T-cell (primary cell): ENCODE measurements around the gene RXFP3. TPM values are rescaled to one million over a fixed set of nuclear protein-coding genes. Genes with fewer than 3 reads are reported as not detected.
"Not testable (repeated sequence)": the region's sequence is repeated elsewhere in the genome, so short reads cannot be mapped to it uniquely, and the experiment has no call there.

Experiments used
- ATAC-seq, 4 experiments: fragments of 200-7000 bp in 3 of 4; fragments of 150-1000 bp in 1 of 4; cut with Tn5 transposase; replicated peaks in 1 of 4; 1 replicate in 3 of 4; 2 replicates in 1 of 4; pipeline ENCODE4 v1.10.0; 2021; ENCODE audit warnings: moderate library complexity in 3 of 4, mild to moderate bottlenecking in 2 of 4, moderate number of reproducible peaks in 1 of 4
- CTCF ChIA-PET, 2 donors: fragments of 300-600 bp; sonication (Branson Sonifier 250); formaldehyde crosslinking; loops; one replicate each; lab custom pipeline; 2022; ENCODE audit warnings: antibody characterized with exemption in 2 of 2; lab: Charles Lee
- POLR2A ChIA-PET, 2 donors: fragments of 300-600 bp; sonication (Branson Sonifier 250); formaldehyde crosslinking; loops; one replicate each; lab custom pipeline; 2022; ENCODE audit warnings: antibody characterized with exemption in 2 of 2; lab: Charles Lee
- DNase-seq, 35 experiments: peaks; one replicate each; pipeline versions ENCODE4 v3.0.0 to v3.0.0-alpha.2; 2013 to 2023
- H3K27ac ChIP-seq: one replicate; pipeline ENCODE4 v1.5.1; 2013; ENCODE audit warnings: low read length
- H3K27me3 ChIP-seq, 2 experiments: replicated peaks in 1 of 2; 1 replicate in 1 of 2; 2 replicates in 1 of 2; pipeline versions ENCODE4 v1.6.1 to v1.7.0; 2013; ENCODE audit warnings: low read length in 1 of 2, mixed read lengths in 1 of 2; ENCODE audit not compliant: control insufficient read depth in 2 of 2, insufficient read depth in 2 of 2; ENCODE audit errors: extremely low read depth in 1 of 2
- H3K36me3 ChIP-seq, 2 donors: 1 replicate in 1 of 2; 2 replicates in 1 of 2; pipeline versions ENCODE4 v1.6.1 to v1.7.0; 2013; ENCODE audit warnings: low read length in 1 of 2; ENCODE audit not compliant: control insufficient read depth in 2 of 2, insufficient read depth in 1 of 2; ENCODE audit errors: extremely low read depth in 1 of 2
- H3K4me1 ChIP-seq, 2 experiments: 1 replicate in 1 of 2; 2 replicates in 1 of 2; pipeline versions ENCODE4 v1.6.1 to v1.7.0; 2013; ENCODE audit warnings: low read length in 2 of 2, mixed read lengths in 1 of 2; ENCODE audit not compliant: insufficient read depth in 2 of 2, control insufficient read depth in 1 of 2; ENCODE audit errors: extremely low read depth in 1 of 2
- H3K4me3 ChIP-seq, 2 donors: 1 replicate in 1 of 2; 2 replicates in 1 of 2; pipeline versions ENCODE4 v1.5.1 to v1.7.0; 2013; ENCODE audit warnings: mild to moderate bottlenecking in 2 of 2, low read length in 1 of 2, moderate library complexity in 1 of 2; ENCODE audit not compliant: control insufficient read depth in 1 of 2; ENCODE audit errors: extremely low read depth in 1 of 2
- H3K9me3 ChIP-seq: 2 replicates; pipeline ENCODE4 v1.7.0; 2013
- H3K27ac Mint-ChIP-seq, 2 donors: one replicate each; pipeline ENCODE4 v1.8.0; 2020 to 2021; ENCODE audit warnings: mild to moderate bottlenecking in 2 of 2, mixed read lengths in 2 of 2
- H3K27me3 Mint-ChIP-seq, 2 donors: one replicate each; pipeline ENCODE4 v1.8.0; 2021 to 2022; ENCODE audit warnings: mixed read lengths in 2 of 2
- H3K36me3 Mint-ChIP-seq: one replicate; pipeline ENCODE4 v1.8.0; 2021; ENCODE audit warnings: mixed read lengths
- H3K4me1 Mint-ChIP-seq, 3 donors: one replicate each; pipeline ENCODE4 v1.8.0; 2020 to 2022; ENCODE audit warnings: mixed read lengths in 3 of 3, mild to moderate bottlenecking in 1 of 3
- H3K4me3 Mint-ChIP-seq, 3 donors: one replicate each; pipeline ENCODE4 v1.8.0; 2020 to 2022; ENCODE audit warnings: mild to moderate bottlenecking in 3 of 3, mixed read lengths in 3 of 3, moderate library complexity in 3 of 3
- H3K9me3 Mint-ChIP-seq, 3 donors: one replicate each; pipeline ENCODE4 v1.8.0; 2020 to 2022; ENCODE audit warnings: mixed read lengths in 3 of 3
- WGBS: methylation state at CpG from one replicate; pipeline ENCODE4 v1.1.5; 2013; ENCODE audit warnings: missing lambda C conversion rate; ENCODE audit not compliant: insufficient coverage; 5-methylcytosine and 5-hydroxymethylcytosine counted together
- total RNA-seq, 35 experiments: library from RNA in 6 of 35; stranded (reverse) in 6 of 35; fragments of 120-200 nt in 1 of 35; gene quantifications; one replicate each; pipeline versions ENCODE4 v1.2.1 to v1.2.4 and lab custom pipeline; 2013 to 2026

Gene RXFP3
- total RNA-seq, 5 donors from 2014 or later (not counting 1 experiment from before 2014, with no cell fraction given), result not detected

- WGBS, result 87% methylated on average over 3 of the region's 5 CpGs
- not testable (repeated sequence) for ATAC-seq, H3K27ac Mint-ChIP-seq
These were observed 16.0 kb downstream of the RXFP3 start for GRCh38 chr5:33952175-33952574.

GRCh38 chr5:33957577-33958150 is 21.5 kb downstream of the RXFP3 start:
- peaks cover 2% of the 10 kb centered on the region for H3K9me3 ChIP-seq
- no peaks in the 10 kb centered on the region for H3K36me3 ChIP-seq
- Mint-ChIP-seq H3K4me3 (no peak overlapping the region), H3K9me3 (peaks cover 0 to 11% (median 5%) of the 10 kb centered on the region in 3 donors), H3K4me1 (no peaks in the 10 kb centered on the region), H3K36me3 (no peaks in the 10 kb centered on the region), H3K27me3 (peaks cover 6% of the 10 kb centered on the region in 2 donors), H3K27ac (no peak overlapping the region)
- no peak overlapping the region for H3K4me3 ChIP-seq
- POLR2A ChIA-PET, result no interaction called here
- no peaks in the 10 kb centered on the region for H3K27me3 ChIP-seq
- CTCF ChIA-PET, result no interaction called here
- DNase-seq (no peak), ATAC-seq (no peak)
- H3K4me1 ChIP-seq, result no peaks in the 10 kb centered on the region
- WGBS, result no CpG with 5 or more reads among the region's 2 CpGs
- H3K27ac ChIP-seq, result no peak overlapping the region

More at GRCh38 chr5:33952175-33952574, 16.0 kb downstream of the RXFP3 start:
- H3K27me3 ChIP-seq, POLR2A ChIA-PET, DNase-seq, CTCF ChIA-PET, H3K9me3 ChIP-seq, H3K36me3 Mint-ChIP-seq, H3K4me3 Mint-ChIP-seq, H3K4me1 Mint-ChIP-seq, H3K36me3 ChIP-seq, H3K27ac ChIP-seq, H3K4me3 ChIP-seq, H3K4me1 ChIP-seq, H3K27me3 Mint-ChIP-seq: not testable (repeated sequence)
- H3K9me3 Mint-ChIP-seq, result peaks cover 3 to 11% (median 5%) of the 10 kb centered on the region in 3 donors

GRCh38 chr5:33958176-33958575 is 22.0 kb downstream of the RXFP3 start:
- Mint-ChIP-seq H3K27me3 (peaks cover 6% of the 10 kb centered on the region in 2 donors), H3K36me3 (no peaks in the 10 kb centered on the region), H3K4me1 (no peaks in the 10 kb centered on the region), H3K9me3 (peaks cover 0 to 11% (median 5%) of the 10 kb centered on the region in 3 donors), H3K4me3 (no peak overlapping the region), H3K27ac (no peak overlapping the region)
- no peak for ATAC-seq
- H3K27me3 ChIP-seq, result no peaks in the 10 kb centered on the region
- POLR2A ChIA-PET, result no interaction called here
- no CpG with 5 or more reads among the region's 2 CpGs for WGBS
- DNase-seq, result no peak
- H3K27ac ChIP-seq, result no peak overlapping the region
- H3K9me3 ChIP-seq, result peaks cover 2% of the 10 kb centered on the region
- H3K36me3 ChIP-seq, result no peaks in the 10 kb centered on the region
- no peak overlapping the region for H3K4me3 ChIP-seq
- CTCF ChIA-PET, result no interaction called here
- H3K4me1 ChIP-seq, result no peaks in the 10 kb centered on the region

- Mint-ChIP-seq H3K36me3 (no peaks in the 10 kb centered on the region), H3K9me3 (no peaks in the 10 kb centered on the region), H3K27me3 (peaks cover 0 to 2% of the 10 kb centered on the region in 2 donors), H3K4me3 (no peak overlapping the region), H3K4me1 (peaks cover 7 to 9% (median 7%) of the 10 kb centered on the region in 3 donors), H3K27ac (no peak overlapping the region)
- no peaks in the 10 kb centered on the region for H3K9me3 ChIP-seq
- no peaks in the 10 kb centered on the region for H3K27me3 ChIP-seq
- H3K27ac ChIP-seq, result no peak overlapping the region
- WGBS, result no CpG with 5 or more reads among the region's 2 CpGs
- no peaks in the 10 kb centered on the region for H3K4me1 ChIP-seq
- ATAC-seq (no peak), DNase-seq (no peak)
- CTCF ChIA-PET, result no interaction called here
- POLR2A ChIA-PET, result no interaction called here
- H3K36me3 ChIP-seq, result no peaks in the 10 kb centered on the region
- H3K4me3 ChIP-seq, result no peak overlapping the region
These were observed 28.0 kb downstream of the RXFP3 start for GRCh38 chr5:33964132-33964700.

- no peaks in the 10 kb centered on the region for H3K36me3 ChIP-seq
- DNase-seq, result no peak
- H3K9me3 Mint-ChIP-seq, result no peaks in the 10 kb centered on the region
- H3K4me3 Mint-ChIP-seq, result no peak overlapping the region
- H3K4me1 ChIP-seq, result no peaks in the 10 kb centered on the region
- peaks cover 7 to 9% (median 7%) of the 10 kb centered on the region in 3 donors for H3K4me1 Mint-ChIP-seq
- H3K9me3 ChIP-seq, result no peaks in the 10 kb centered on the region
- WGBS, result 73% methylated on average over 2 of the region's 2 CpGs
- ChIA-PET CTCF (interaction anchor here in 1 of 2 donors (1.0 kb wide), 1 partner anchor 32 kb away, joined by 5 read pairs; no protein-coding TSS in a partner anchor), POLR2A (no interaction called here)
- no peak overlapping the region for H3K27ac Mint-ChIP-seq
- no peak for ATAC-seq
- no peaks in the 10 kb centered on the region for H3K27me3 ChIP-seq
- no peak overlapping the region for H3K4me3 ChIP-seq
- H3K36me3 Mint-ChIP-seq, result no peaks in the 10 kb centered on the region
- H3K27ac ChIP-seq, result no peak overlapping the region
- peaks cover 0 to 1% of the 10 kb centered on the region in 2 donors for H3K27me3 Mint-ChIP-seq
These were observed 30.6 kb downstream of the RXFP3 start for GRCh38 chr5:33966805-33967204.

GRCh38 chr5:33968211-33969005 is 32.2 kb downstream of the RXFP3 start:
- no peak overlapping the region for H3K4me3 Mint-ChIP-seq
- H3K27ac ChIP-seq, result no peak overlapping the region
- no peaks in the 10 kb centered on the region for H3K27me3 ChIP-seq
- ATAC-seq (no peak), DNase-seq (no peak)
- no peak overlapping the region for H3K27ac Mint-ChIP-seq
- 89% methylated on average over 1 of the region's 3 CpGs for WGBS
- no peak overlapping the region for H3K4me3 ChIP-seq
- no peaks in the 10 kb centered on the region for H3K9me3 ChIP-seq
- H3K4me1 ChIP-seq, result no peaks in the 10 kb centered on the region
- no peaks in the 10 kb centered on the region for H3K36me3 ChIP-seq
- H3K36me3 Mint-ChIP-seq, result no peaks in the 10 kb centered on the region
- no peaks in the 10 kb centered on the region for H3K27me3 Mint-ChIP-seq
- CTCF ChIA-PET, result interaction anchor here (0.6 to 1.7 kb wide), 4 partner anchors 26 to 533 kb away, joined by 3 to 7 read pairs (median 4); no protein-coding TSS in a partner anchor
- H3K9me3 Mint-ChIP-seq, result no peaks in the 10 kb centered on the region
- POLR2A ChIA-PET, result no interaction called here
- peaks cover 10 to 21% (median 10%) of the 10 kb centered on the region in 3 donors for H3K4me1 Mint-ChIP-seq
